HG02588 (cell line): ENCODE data around the gene PM20D2.

Experiments used
- ATAC-seq: cut with Tn5 transposase; IDR thresholded peaks from one replicate; pipeline ENCODE4 v1.9.1; 2021; ENCODE audit warnings: mild to moderate bottlenecking, moderate library complexity; ENCODE audit not compliant: unreplicated experiment

Gene PM20D2

GRCh38 chr6:89144354-89144906 lies 1.4 kb upstream of the PM20D2 start:
- peak; percentile 40 for ATAC-seq

- peak; percentile 55 for ATAC-seq
Measured at GRCh38 chr6:89145091-89145955, 532 bp upstream of the PM20D2 start.

- ATAC-seq = no peak
Measured at GRCh38 chr6:89146718-89147700, 1.2 kb downstream of the PM20D2 start.

- ATAC-seq = no peak
Measured at GRCh38 chr6:89148016-89148750, 2.3 kb downstream of the PM20D2 start.

- no peak for ATAC-seq
Measured at GRCh38 chr6:89154131-89154530, 8.3 kb downstream of the PM20D2 start.

GRCh38 chr6:89160331-89161092 lies 14.7 kb downstream of the PM20D2 start:
- no peak for ATAC-seq

- no peak for ATAC-seq
Measured at GRCh38 chr6:89161326-89162046, 15.6 kb downstream of the PM20D2 start.

GRCh38 chr6:89162047-89162371 lies 16.2 kb downstream of the PM20D2 start:
- no peak for ATAC-seq

GRCh38 chr6:89172131-89172530 lies 26.3 kb downstream of the PM20D2 start:
- no peak for ATAC-seq

- no peak for ATAC-seq
Measured at GRCh38 chr6:89173634-89174033, 27.8 kb downstream of the PM20D2 start.

GRCh38 chr6:89180112-89180511 lies 34.3 kb downstream of the PM20D2 start:
- no peak for ATAC-seq

GRCh38 chr6:89180971-89181370 lies 35.1 kb downstream of the PM20D2 start:
- ATAC-seq = no peak

- no peak for ATAC-seq
Measured at GRCh38 chr6:89183294-89183693, 37.4 kb downstream of the PM20D2 start.

GRCh38 chr6:89184344-89184743 lies 38.5 kb downstream of the PM20D2 start:
- ATAC-seq = no peak

GRCh38 chr6:89186762-89187161 lies 40.9 kb downstream of the PM20D2 start:
- ATAC-seq = no peak

- ATAC-seq = no peak
Measured at GRCh38 chr6:89187504-89187903, 41.6 kb downstream of the PM20D2 start.

- ATAC-seq = no peak
Measured at GRCh38 chr6:89190741-89191140, 44.9 kb downstream of the PM20D2 start.

- no peak for ATAC-seq
Measured at GRCh38 chr6:89194559-89194958, 48.7 kb downstream of the PM20D2 start.

GRCh38 chr6:89197141-89197540 lies 51.3 kb downstream of the PM20D2 start:
- ATAC-seq = no peak
